ENCODE data around the gene WWC1. TPM values are rescaled to one million over a fixed set of nuclear protein-coding genes. Genes with fewer than 3 reads are reported as not detected.

WWC1 gene
- total and polyA plus RNA-seq, 12 donors: 0.79 to 7.8 (median 1.2) TPM

DNA sequence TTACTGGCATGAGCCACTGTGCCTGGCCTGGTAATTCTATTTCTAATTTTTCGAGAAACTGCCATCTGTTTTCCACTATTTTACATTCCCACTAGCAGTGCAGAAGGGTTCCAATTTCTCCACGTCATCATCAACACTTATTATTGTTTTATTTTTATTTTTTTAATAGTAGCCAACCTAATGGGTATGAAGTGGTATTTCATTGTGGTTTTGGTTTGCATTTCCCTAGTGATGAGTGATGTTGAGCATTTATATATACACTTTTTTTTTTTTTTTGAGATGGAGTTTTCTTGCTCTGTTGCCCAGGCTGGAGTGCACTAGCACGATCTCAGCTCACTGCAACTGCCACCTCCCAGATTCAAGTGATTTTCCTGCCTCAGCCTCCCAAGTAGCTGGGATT, 28.3 kb downstream of the WWC1 start:
- 85 to 86% methylated on average over 3 of the region's 3 CpGs for WGBS, 2 donors
- TF ChIP-seq, protein P1, sequence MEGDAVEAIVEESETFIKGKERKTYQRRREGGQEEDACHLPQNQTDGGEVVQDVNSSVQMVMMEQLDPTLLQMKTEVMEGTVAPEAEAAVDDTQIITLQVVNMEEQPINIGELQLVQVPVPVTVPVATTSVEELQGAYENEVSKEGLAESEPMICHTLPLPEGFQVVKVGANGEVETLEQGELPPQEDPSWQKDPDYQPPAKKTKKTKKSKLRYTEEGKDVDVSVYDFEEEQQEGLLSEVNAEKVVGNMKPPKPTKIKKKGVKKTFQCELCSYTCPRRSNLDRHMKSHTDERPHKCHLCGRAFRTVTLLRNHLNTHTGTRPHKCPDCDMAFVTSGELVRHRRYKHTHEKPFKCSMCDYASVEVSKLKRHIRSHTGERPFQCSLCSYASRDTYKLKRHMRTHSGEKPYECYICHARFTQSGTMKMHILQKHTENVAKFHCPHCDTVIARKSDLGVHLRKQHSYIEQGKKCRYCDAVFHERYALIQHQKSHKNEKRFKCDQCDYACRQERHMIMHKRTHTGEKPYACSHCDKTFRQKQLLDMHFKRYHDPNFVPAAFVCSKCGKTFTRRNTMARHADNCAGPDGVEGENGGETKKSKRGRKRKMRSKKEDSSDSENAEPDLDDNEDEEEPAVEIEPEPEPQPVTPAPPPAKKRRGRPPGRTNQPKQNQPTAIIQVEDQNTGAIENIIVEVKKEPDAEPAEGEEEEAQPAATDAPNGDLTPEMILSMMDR (IDR thresholded peaks at IDR 0.05): no peak
- no peak overlapping the region for H3K27ac ChIP-seq
- no peaks in the 10 kb centered on the region for H3K9me3 ChIP-seq
- H3K36me3 ChIP-seq: no peaks in the 10 kb centered on the region
- ATAC-seq: no peak
- H3K4me1 ChIP-seq: peaks cover 0 to 6% (median 0%) of the 10 kb centered on the region in 9 donors
- peaks cover 0 to 9% (median 0%) of the 10 kb centered on the region in 7 donors for H3K27me3 ChIP-seq
- intact Hi-C loops (cut with DNase I): no loop called here
- no peak overlapping the region for H3K4me3 ChIP-seq
- no peak for DNase-seq

DNA sequence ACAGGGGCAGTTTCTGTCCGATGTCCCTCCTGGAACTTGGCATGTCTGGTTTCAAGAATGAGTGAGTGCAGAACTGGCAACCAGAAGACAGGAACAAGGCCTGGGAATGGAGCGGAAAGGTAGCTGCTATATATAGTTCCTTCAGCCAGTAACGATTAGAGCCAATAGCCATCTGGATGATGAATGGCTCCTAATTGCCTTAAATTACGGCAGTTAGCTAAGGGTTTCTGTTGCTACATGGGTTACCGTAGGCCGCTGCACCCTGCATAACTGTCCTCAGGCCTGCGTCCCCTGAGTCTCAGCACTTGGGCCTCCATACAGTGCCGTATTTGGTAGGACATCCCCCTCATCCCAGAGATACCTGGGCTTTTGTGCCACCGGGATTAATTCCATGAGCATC, 29.4 kb downstream of the WWC1 start:
- ATAC-seq: no peak
- 76 to 82% methylated on average over 9 of the region's 9 CpGs for WGBS, 2 donors
- TF ChIP-seq, protein P1 (IDR thresholded peaks at IDR 0.05): no peak

DNA sequence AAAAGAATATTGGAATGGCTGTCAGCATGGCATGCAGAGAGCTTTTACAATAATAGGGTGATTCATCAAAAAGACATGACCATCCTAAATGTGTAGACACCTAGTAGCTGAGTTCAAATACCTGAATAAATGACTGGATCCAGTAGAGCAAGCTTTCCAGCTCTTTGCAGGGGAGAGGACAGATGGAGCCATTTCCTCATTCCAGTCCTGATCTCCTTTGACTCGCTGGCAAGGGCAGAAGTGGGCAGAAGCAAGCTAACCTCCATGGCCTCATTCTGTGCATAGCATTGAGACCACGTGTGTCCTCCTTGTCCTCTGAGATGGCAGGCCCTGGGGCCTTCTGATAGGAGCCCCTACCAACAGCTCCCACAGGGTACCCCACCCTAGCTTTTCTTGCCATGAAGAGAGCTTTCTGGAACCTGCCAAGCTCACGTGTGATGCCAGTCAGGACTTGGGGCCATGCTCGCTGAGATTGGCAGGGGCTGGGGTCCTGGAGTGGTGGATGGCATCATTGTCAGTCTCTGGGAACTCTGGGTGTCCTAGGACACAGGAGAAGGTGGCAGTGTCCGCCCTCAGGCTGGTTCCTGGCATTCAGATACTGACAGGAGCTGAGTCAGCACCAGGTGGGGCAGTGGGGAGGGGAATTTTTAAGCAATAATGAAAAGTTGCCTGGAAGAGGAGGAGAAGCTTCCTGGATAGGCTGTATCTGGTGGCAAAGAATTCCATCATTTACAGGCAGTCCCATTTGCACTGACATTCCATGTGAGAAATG, 33.6 kb downstream of the WWC1 start:
- Histone ChIP-seq H3K27ac (no peak overlapping the region), H3K36me3 (no peaks in the 10 kb centered on the region), H3K9me3 (no peaks in the 10 kb centered on the region), H3K27me3 (peaks cover 0 to 40% (median 20%) of the 10 kb centered on the region in 7 donors), H3K4me3 (no peak overlapping the region), H3K4me1 (no peaks in the 10 kb centered on the region)
- peak in 1 of 8 donors; percentile 26 for ATAC-seq
- no peak for DNase-seq
- intact Hi-C loops (cut with DNase I): no loop called here
- 70 to 78% methylated on average over 5 of the region's 5 CpGs for WGBS, 2 donors
- TF ChIP-seq, protein P1 (IDR thresholded peaks at IDR 0.05): no peak

More for the DNA sequence above, 29.4 kb downstream of the WWC1 start:
- no peak for DNase-seq
- H3K36me3 ChIP-seq: no peaks in the 10 kb centered on the region
- peaks cover 0 to 6% (median 0%) of the 10 kb centered on the region in 9 donors for H3K4me1 ChIP-seq
- intact Hi-C loops (cut with DNase I): no loop called here
- no peak overlapping the region for H3K4me3 ChIP-seq
- H3K9me3 ChIP-seq: no peaks in the 10 kb centered on the region
- H3K27ac ChIP-seq: no peak overlapping the region
- peaks cover 0 to 13% (median 4%) of the 10 kb centered on the region in 7 donors for H3K27me3 ChIP-seq

DNA sequence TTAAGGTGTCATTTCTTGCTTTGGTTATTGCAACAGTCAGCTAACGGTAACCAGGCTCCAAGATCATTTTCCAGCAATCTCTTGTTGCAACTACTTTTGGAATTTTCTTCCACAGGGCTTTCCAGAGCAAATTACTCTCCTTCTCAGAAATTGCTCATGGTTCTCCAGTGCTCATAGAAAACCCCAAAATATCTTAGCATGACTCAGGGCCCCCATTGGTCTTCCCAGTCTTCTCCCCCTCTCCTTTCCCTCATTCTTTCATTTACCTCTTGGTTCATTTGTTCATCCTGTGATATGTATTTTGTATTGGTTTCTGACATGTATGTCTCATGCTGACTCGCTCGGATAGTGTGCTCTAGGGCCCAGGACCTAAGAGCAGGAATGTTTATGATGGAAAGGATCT, 35.6 kb downstream of the WWC1 start:
- no peaks in the 10 kb centered on the region for H3K9me3 ChIP-seq
- intact Hi-C loops (cut with DNase I): no loop called here
- H3K4me1 ChIP-seq: no peaks in the 10 kb centered on the region
- no peaks in the 10 kb centered on the region for H3K36me3 ChIP-seq
- H3K27ac ChIP-seq: no peak overlapping the region
- TF ChIP-seq, protein P1 (IDR thresholded peaks at IDR 0.05): no peak
- ATAC-seq: no peak
- DNase-seq: no peak
- peaks cover 0 to 46% (median 33%) of the 10 kb centered on the region in 7 donors for H3K27me3 ChIP-seq
- WGBS, 2 donors: 89 to 94% methylated on average over 3 of the region's 3 CpGs
- H3K4me3 ChIP-seq: no peak overlapping the region

Measured in heart right ventricle (tissue), 16 donors.